GM23338 (cell line): ENCODE results near the gene GCNT1. TPM values are rescaled to one million over a fixed set of nuclear protein-coding genes. Genes with fewer than 3 reads are reported as not detected.

ENCODE experiments used
- ATAC-seq: fragments of 200-7000 bp; cut with Tn5 transposase; 3 replicates; pipeline ENCODE4 v1.9.1; 2020
- DNase-seq: peaks from one replicate; pipeline ENCODE4 v3.0.0-alpha.2; 2015; ENCODE audit warnings: low spot score
- H2AFZ ChIP-seq: fragments of 200-600 bp; sonication (generic); 2 replicates; pipeline ENCODE4 v1.8.0; 2016; ENCODE audit warnings: antibody characterized with exemption, mild to moderate bottlenecking, moderate library complexity
- H3F3A ChIP-seq: fragments of 200-600 bp; sonication (generic); replicated peaks from 2 replicates; pipeline ENCODE4 v1.8.0; 2017; ENCODE audit warnings: antibody characterized with exemption, mixed run types, low read depth
- H3K27ac ChIP-seq: fragments of 200-600 bp; sonication (generic); 2 replicates; pipeline ENCODE4 v1.6.1; 2016; ENCODE audit warnings: low read depth
- H3K27me3 ChIP-seq: fragments of 200-600 bp; sonication (generic); 2 replicates; pipeline ENCODE4 v1.8.0; 2016; ENCODE audit warnings: mild to moderate bottlenecking, mixed run types, moderate library complexity; ENCODE audit not compliant: insufficient read depth
- H3K36me3 ChIP-seq: fragments of 200-600 bp; sonication (generic); 2 replicates; pipeline ENCODE4 v1.8.0; 2016; ENCODE audit warnings: mild to moderate bottlenecking; ENCODE audit not compliant: insufficient read depth
- H3K4me1 ChIP-seq: fragments of 200-600 bp; sonication (generic); 2 replicates; pipeline ENCODE4 v1.8.0; 2016; ENCODE audit warnings: mild to moderate bottlenecking, moderate library complexity; ENCODE audit not compliant: insufficient read depth
- H3K4me2 ChIP-seq: fragments of 200-600 bp; sonication (generic); 2 replicates; pipeline ENCODE4 v1.7.1; 2017; ENCODE audit warnings: mixed run types
- H3K4me3 ChIP-seq: fragments of 200-600 bp; sonication (generic); 2 replicates; pipeline ENCODE4 v1.6.1; 2016; ENCODE audit warnings: mixed run types
- H3K79me2 ChIP-seq: fragments of 200-600 bp; sonication (generic); replicated peaks from 2 replicates; pipeline ENCODE4 v1.8.0; 2017; ENCODE audit warnings: mild to moderate bottlenecking; ENCODE audit not compliant: insufficient read depth
- H3K9me2 ChIP-seq: fragments of 200-600 bp; sonication (generic); 2 replicates; pipeline ENCODE4 v1.8.0; 2017; ENCODE audit not compliant: insufficient read depth
- H4K20me1 ChIP-seq: fragments of 200-600 bp; sonication (generic); replicated peaks from 2 replicates; pipeline ENCODE4 v1.8.0; 2017; ENCODE audit warnings: mild to moderate bottlenecking; ENCODE audit not compliant: insufficient read depth
- H3K27ac Mint-ChIP-seq: 2 replicates; pipeline ENCODE4 v1.8.0; 2020; ENCODE audit warnings: inconsistent platforms, mild to moderate bottlenecking, moderate library complexity, mixed read lengths
- H3K27me3 Mint-ChIP-seq: 3 replicates; pipeline ENCODE4 v1.8.0; 2022; ENCODE audit warnings: low read depth, mild to moderate bottlenecking, moderate library complexity, mixed read lengths, inconsistent platforms; ENCODE audit not compliant: insufficient read depth, poor library complexity
- H3K36me3 Mint-ChIP-seq: 3 replicates; pipeline ENCODE4 v1.8.0; 2021; ENCODE audit warnings: low read depth, mild to moderate bottlenecking, inconsistent platforms, moderate library complexity, mixed read lengths
- H3K4me1 Mint-ChIP-seq: 3 replicates; pipeline ENCODE4 v1.8.0; 2020; ENCODE audit warnings: mild to moderate bottlenecking, inconsistent platforms, mixed read lengths
- H3K4me3 Mint-ChIP-seq: 3 replicates; pipeline ENCODE4 v1.8.0; 2021; ENCODE audit warnings: moderate library complexity, mild to moderate bottlenecking, inconsistent platforms, mixed read lengths
- H3K9me3 Mint-ChIP-seq: 3 replicates; pipeline ENCODE4 v1.8.0; 2020; ENCODE audit warnings: moderate library complexity, mild to moderate bottlenecking, inconsistent platforms, mixed read lengths
- CREB1 ChIP-seq: fragments of 250-450 bp; sonication (Bioruptor Pico); IDR thresholded peaks from 2 replicates; pipeline ENCODE4 v1.5.0; 2020; ENCODE audit warnings: low read depth, mild to moderate bottlenecking, moderate library complexity
- EZH2 ChIP-seq: fragments of 200-600 bp; sonication (generic); IDR thresholded peaks from one replicate; pipeline ENCODE4 v1.8.0; 2017; ENCODE audit warnings: antibody characterized with exemption, mild to moderate bottlenecking, low read depth; ENCODE audit not compliant: unreplicated experiment
- EZH2phosphoT487 ChIP-seq: fragments of 200-600 bp; sonication (generic); IDR thresholded peaks from one replicate; pipeline ENCODE4 v1.8.1; 2018; ENCODE audit warnings: antibody characterized with exemption; ENCODE audit not compliant: unreplicated experiment
- JUNB ChIP-seq: IDR thresholded peaks from one replicate; pipeline ENCODE4 v1.6.1; 2016; ENCODE audit warnings: antibody characterized with exemption; ENCODE audit not compliant: unreplicated experiment
- NANOG ChIP-seq: IDR thresholded peaks from 2 replicates; pipeline ENCODE4 v1.6.1; 2016; ENCODE audit warnings: antibody characterized with exemption, borderline replicate concordance
- POLR2AphosphoS5 ChIP-seq: IDR thresholded peaks from 2 replicates; pipeline ENCODE4 v1.6.1; 2016; ENCODE audit warnings: antibody characterized with exemption, low read depth
- STAT1 ChIP-seq: IDR thresholded peaks from one replicate; pipeline ENCODE4 v1.6.1; 2016; ENCODE audit warnings: antibody characterized with exemption; ENCODE audit not compliant: unreplicated experiment
- ZNF114 ChIP-seq: fragments of 250-450 bp; sonication (Bioruptor Pico); IDR thresholded peaks from 2 replicates; pipeline ENCODE4 v1.5.0; 2020; ENCODE audit warnings: mild to moderate bottlenecking, moderate library complexity
- ZNF331 ChIP-seq: fragments of 250-450 bp; sonication (Bioruptor Pico); IDR thresholded peaks from 2 replicates; pipeline ENCODE4 v1.5.0; 2020; ENCODE audit warnings: low read depth, mild to moderate bottlenecking, moderate library complexity
- polyA plus RNA-seq: library from polyadenylated mRNA; unstranded; fragments of >200 nt; fragmentation: Nextera tagmentation; extraction: Ambion mirVana; gene quantifications from 2 replicates; pipeline ENCODE4 v1.2.1, GENCODE V29; 2016
- total RNA-seq: library from RNA; depleted of rRNA; stranded (reverse); fragments of >200 nt; shearing (Covaris generic); gene quantifications from 2 replicates; pipeline ENCODE4 v1.2.3, GENCODE V29; 2014
- TF ChIP-seq, protein P1 (sequence below): IDR thresholded peaks from 2 replicates; pipeline ENCODE4 v1.6.1; 2016; ENCODE audit warnings: antibody characterized with exemption
- TF ChIP-seq, protein P2 (sequence below): IDR thresholded peaks from one replicate; pipeline ENCODE4 v1.6.1; 2018; ENCODE audit warnings: antibody characterized with exemption; ENCODE audit not compliant: unreplicated experiment
- TF ChIP-seq, protein P3 (sequence below), 2 experiments: fragments of 200-600 bp in 1 of 2; sonication (generic) in 1 of 2; conservative IDR thresholded peaks; 2 replicates each; pipeline versions ENCODE4 v1.5.1 to v1.6.1; 2016 to 2017; ENCODE audit warnings: antibody characterized with exemption in 2 of 2, low read depth in 2 of 2, mild to moderate bottlenecking in 2 of 2, moderate library complexity in 1 of 2
- TF ChIP-seq, protein P4 (sequence below): fragments of 250-450 bp; sonication (Bioruptor Pico); IDR thresholded peaks from 2 replicates; pipeline ENCODE4 v1.5.0; 2020; ENCODE audit warnings: mild to moderate bottlenecking, moderate library complexity

The GCNT1 gene
- total and polyA plus RNA-seq, 2 experiments from 2014 or later = 4.2 to 11.4 TPM

DNA sequence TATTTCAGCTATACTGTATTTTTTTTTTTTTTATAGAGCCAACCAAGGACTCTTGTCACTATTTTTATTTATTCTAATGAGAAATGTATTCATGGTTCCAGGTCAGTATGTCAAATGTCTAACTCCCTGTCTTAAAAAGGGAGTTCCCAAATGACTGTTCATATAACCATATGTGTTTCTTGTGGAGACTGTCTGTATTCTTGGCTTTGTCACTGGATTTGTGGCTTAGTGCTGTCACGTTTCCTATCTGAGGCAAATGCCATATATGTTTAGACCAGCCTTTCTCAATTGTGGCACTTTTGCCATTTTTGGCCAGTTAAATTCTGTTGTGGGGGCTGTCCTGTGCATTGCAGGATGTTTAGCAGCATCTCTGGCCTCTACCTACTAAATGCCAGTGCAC lies 3.1 kb downstream of the GCNT1 start (continued):
- TF ChIP-seq JUNB = no peak

DNA sequence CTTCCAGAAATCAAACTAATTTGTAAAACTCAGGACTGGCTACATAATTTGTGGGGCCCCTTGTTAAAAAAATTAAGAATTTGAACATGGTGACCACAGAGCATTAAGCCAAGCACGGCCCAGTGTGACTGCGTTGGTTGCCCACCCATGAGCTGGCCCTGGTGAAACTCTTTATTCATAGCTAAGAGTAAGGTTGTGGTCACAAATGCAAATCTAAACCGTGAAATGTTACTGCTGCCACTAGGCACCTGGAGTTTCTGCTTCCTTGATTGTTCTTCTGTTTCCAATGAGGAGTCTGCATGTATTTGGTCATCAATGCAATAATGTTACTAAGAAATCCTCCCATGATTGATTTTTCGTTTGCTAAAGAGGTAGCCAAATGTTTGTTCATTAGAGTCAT lies 4.2 kb downstream of the GCNT1 start:
- peaks cover 18% of the 10 kb centered on the region for H3K4me1 Mint-ChIP-seq
- peaks cover 7% of the 10 kb centered on the region; the same call in 1 of the 2 replicates for H3K79me2 ChIP-seq

More for the DNA sequence above, 4.2 kb downstream of the GCNT1 start:
- DNase-seq = no peak
- no peaks in the 10 kb centered on the region for H3K9me3 Mint-ChIP-seq
- no peaks in the 10 kb centered on the region for H3K36me3 ChIP-seq
- no peaks in the 10 kb centered on the region for H4K20me1 ChIP-seq
- H3K27ac ChIP-seq = no peak overlapping the region
- TF ChIP-seq EZH2 (no peak), CREB1 (CRISPR knock-in tag) (no peak), ZNF331 (CRISPR knock-in tag) (no peak), JUNB (no peak), STAT1 (no peak), NANOG (no peak), POLR2AphosphoS5 (no peak), EZH2phosphoT487 (no peak), ZNF114 (CRISPR knock-in tag) (no peak)
- TF ChIP-seq, protein P1, sequence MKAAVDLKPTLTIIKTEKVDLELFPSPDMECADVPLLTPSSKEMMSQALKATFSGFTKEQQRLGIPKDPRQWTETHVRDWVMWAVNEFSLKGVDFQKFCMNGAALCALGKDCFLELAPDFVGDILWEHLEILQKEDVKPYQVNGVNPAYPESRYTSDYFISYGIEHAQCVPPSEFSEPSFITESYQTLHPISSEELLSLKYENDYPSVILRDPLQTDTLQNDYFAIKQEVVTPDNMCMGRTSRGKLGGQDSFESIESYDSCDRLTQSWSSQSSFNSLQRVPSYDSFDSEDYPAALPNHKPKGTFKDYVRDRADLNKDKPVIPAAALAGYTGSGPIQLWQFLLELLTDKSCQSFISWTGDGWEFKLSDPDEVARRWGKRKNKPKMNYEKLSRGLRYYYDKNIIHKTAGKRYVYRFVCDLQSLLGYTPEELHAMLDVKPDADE = no peak
- TF ChIP-seq, protein P2, sequence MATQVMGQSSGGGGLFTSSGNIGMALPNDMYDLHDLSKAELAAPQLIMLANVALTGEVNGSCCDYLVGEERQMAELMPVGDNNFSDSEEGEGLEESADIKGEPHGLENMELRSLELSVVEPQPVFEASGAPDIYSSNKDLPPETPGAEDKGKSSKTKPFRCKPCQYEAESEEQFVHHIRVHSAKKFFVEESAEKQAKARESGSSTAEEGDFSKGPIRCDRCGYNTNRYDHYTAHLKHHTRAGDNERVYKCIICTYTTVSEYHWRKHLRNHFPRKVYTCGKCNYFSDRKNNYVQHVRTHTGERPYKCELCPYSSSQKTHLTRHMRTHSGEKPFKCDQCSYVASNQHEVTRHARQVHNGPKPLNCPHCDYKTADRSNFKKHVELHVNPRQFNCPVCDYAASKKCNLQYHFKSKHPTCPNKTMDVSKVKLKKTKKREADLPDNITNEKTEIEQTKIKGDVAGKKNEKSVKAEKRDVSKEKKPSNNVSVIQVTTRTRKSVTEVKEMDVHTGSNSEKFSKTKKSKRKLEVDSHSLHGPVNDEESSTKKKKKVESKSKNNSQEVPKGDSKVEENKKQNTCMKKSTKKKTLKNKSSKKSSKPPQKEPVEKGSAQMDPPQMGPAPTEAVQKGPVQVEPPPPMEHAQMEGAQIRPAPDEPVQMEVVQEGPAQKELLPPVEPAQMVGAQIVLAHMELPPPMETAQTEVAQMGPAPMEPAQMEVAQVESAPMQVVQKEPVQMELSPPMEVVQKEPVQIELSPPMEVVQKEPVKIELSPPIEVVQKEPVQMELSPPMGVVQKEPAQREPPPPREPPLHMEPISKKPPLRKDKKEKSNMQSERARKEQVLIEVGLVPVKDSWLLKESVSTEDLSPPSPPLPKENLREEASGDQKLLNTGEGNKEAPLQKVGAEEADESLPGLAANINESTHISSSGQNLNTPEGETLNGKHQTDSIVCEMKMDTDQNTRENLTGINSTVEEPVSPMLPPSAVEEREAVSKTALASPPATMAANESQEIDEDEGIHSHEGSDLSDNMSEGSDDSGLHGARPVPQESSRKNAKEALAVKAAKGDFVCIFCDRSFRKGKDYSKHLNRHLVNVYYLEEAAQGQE = no peak
- TF ChIP-seq, protein P3, sequence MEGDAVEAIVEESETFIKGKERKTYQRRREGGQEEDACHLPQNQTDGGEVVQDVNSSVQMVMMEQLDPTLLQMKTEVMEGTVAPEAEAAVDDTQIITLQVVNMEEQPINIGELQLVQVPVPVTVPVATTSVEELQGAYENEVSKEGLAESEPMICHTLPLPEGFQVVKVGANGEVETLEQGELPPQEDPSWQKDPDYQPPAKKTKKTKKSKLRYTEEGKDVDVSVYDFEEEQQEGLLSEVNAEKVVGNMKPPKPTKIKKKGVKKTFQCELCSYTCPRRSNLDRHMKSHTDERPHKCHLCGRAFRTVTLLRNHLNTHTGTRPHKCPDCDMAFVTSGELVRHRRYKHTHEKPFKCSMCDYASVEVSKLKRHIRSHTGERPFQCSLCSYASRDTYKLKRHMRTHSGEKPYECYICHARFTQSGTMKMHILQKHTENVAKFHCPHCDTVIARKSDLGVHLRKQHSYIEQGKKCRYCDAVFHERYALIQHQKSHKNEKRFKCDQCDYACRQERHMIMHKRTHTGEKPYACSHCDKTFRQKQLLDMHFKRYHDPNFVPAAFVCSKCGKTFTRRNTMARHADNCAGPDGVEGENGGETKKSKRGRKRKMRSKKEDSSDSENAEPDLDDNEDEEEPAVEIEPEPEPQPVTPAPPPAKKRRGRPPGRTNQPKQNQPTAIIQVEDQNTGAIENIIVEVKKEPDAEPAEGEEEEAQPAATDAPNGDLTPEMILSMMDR (conservative IDR thresholded peaks at IDR 0.05; ENCODE audit: low read depth in 2 of 2) = no peak
- TF ChIP-seq, protein P4, sequence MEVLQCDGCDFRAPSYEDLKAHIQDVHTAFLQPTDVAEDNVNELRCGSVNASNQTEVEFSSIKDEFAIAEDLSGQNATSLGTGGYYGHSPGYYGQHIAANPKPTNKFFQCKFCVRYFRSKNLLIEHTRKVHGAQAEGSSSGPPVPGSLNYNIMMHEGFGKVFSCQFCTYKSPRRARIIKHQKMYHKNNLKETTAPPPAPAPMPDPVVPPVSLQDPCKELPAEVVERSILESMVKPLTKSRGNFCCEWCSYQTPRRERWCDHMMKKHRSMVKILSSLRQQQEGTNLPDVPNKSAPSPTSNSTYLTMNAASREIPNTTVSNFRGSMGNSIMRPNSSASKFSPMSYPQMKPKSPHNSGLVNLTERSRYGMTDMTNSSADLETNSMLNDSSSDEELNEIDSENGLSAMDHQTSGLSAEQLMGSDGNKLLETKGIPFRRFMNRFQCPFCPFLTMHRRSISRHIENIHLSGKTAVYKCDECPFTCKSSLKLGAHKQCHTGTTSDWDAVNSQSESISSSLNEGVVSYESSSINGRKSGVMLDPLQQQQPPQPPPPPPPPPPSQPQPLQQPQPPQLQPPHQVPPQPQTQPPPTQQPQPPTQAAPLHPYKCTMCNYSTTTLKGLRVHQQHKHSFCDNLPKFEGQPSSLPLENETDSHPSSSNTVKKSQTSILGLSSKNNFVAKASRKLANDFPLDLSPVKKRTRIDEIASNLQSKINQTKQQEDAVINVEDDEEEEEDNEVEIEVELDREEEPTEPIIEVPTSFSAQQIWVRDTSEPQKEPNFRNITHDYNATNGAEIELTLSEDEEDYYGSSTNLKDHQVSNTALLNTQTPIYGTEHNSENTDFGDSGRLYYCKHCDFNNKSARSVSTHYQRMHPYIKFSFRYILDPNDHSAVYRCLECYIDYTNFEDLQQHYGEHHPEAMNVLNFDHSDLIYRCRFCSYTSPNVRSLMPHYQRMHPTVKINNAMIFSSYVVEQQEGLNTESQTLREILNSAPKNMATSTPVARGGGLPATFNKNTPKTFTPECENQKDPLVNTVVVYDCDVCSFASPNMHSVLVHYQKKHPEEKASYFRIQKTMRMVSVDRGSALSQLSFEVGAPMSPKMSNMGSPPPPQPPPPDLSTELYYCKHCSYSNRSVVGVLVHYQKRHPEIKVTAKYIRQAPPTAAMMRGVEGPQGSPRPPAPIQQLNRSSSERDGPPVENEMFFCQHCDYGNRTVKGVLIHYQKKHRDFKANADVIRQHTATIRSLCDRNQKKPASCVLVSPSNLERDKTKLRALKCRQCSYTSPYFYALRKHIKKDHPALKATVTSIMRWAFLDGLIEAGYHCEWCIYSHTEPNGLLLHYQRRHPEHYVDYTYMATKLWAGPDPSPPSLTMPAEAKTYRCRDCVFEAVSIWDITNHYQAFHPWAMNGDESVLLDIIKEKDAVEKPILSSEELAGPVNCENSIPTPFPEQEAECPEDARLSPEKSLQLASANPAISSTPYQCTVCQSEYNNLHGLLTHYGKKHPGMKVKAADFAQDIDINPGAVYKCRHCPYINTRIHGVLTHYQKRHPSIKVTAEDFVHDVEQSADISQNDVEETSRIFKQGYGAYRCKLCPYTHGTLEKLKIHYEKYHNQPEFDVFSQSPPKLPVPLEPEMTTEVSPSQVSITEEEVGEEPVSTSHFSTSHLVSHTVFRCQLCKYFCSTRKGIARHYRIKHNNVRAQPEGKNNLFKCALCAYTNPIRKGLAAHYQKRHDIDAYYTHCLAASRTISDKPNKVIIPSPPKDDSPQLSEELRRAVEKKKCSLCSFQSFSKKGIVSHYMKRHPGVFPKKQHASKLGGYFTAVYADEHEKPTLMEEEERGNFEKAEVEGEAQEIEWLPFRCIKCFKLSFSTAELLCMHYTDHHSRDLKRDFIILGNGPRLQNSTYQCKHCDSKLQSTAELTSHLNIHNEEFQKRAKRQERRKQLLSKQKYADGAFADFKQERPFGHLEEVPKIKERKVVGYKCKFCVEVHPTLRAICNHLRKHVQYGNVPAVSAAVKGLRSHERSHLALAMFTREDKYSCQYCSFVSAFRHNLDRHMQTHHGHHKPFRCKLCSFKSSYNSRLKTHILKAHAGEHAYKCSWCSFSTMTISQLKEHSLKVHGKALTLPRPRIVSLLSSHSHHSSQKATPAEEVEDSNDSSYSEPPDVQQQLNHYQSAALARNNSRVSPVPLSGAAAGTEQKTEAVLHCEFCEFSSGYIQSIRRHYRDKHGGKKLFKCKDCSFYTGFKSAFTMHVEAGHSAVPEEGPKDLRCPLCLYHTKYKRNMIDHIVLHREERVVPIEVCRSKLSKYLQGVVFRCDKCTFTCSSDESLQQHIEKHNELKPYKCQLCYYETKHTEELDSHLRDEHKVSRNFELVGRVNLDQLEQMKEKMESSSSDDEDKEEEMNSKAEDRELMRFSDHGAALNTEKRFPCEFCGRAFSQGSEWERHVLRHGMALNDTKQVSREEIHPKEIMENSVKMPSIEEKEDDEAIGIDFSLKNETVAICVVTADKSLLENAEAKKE (CRISPR knock-in tag) = no peak
- H3K9me2 ChIP-seq = no peaks in the 10 kb centered on the region
- no peaks in the 10 kb centered on the region for H3F3A ChIP-seq
- H3K4me3 ChIP-seq = no peak overlapping the region
- peaks cover 4% of the 10 kb centered on the region; the same call in 1 of the 3 replicates for H3K36me3 Mint-ChIP-seq
- H3K27me3 Mint-ChIP-seq = peaks cover 11% of the 10 kb centered on the region
- H3K4me1 ChIP-seq = peaks cover 9% of the 10 kb centered on the region; the same call in 1 of the 2 replicates
- peaks cover 13% of the 10 kb centered on the region for H3K27me3 ChIP-seq
- H2AFZ ChIP-seq = no peak overlapping the region
- no peak for ATAC-seq
- no peak overlapping the region for H3K4me3 Mint-ChIP-seq
- no peak overlapping the region for H3K4me2 ChIP-seq
- no peak overlapping the region for H3K27ac Mint-ChIP-seq
